IPS-11a (cell line): ENCODE results near the gene CCR6.

ENCODE experiments used
- H3K4me3 ChIP-seq: one replicate; pipeline ENCODE4 v1.5.1; 2013; ENCODE audit warnings: low read depth, low read length, control low read depth

The CCR6 gene

DNA sequence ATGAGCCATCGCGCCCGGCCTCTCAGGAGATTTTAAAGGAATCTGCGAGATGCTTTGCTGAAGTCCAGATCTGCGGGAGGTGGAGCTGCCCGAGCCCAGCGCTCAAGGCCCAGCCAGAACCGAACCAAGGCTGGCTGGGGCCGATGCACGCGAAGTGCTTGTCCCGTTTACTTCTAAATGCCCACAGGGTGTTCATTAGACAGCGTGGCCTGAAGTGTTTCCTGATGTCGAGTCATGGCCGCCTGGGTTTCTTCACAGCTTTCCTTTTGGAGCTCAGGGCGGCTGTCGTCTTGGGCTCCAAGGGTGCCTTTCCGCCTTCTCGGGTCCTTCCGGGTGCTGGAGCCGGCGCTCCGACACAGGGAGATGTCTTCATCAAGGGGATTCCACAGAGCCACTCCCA is 25.1 kb upstream of the CCR6 start:
- no peak overlapping the region for H3K4me3 ChIP-seq

DNA sequence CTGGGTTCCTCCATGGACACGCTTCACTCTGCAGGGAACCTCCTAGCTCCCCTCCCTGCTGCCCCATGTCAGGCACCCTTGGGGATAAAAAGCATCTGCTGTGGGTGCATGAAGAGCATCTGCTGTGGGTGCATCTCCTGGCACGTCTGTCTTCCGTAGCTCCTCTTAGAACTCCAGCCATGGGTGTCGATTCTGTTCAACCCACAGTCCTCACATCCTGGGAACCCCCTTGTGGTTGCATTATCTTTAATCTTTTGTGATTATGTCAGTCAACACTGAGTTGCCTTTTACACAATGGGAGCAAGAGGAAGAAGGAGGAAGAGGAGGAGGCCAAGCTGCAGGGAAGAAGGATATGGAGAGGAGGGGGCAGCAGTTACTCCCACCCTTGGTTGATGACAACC is 24.1 kb upstream of the CCR6 start:
- no peak overlapping the region for H3K4me3 ChIP-seq

- no peak overlapping the region for H3K4me3 ChIP-seq
These were observed 23.2 kb upstream of the CCR6 start for GRCh38 chr6:167099707-167100106.

DNA sequence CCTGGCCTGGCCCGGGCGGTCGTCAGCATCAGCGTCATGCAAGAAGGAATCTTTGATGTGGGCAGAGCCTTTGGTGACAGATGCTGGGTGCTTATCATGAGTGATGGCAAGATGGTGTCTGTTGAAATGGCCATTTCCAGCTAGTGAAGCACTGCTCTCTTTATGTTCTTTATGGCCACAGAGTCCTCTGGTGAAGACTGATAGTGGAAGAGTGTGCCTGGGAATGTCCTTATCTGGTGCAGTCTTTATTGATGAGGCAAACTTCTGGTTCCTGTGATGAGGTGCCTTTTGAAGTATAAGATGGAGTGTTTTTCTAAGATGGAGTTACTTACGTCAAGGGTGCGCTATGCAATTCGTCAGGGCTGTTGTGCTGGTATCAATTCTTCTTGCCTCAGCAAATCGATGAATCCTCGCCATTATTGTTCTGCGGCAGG is 22.6 kb upstream of the CCR6 start:
- H3K4me3 ChIP-seq, result no peak overlapping the region

DNA sequence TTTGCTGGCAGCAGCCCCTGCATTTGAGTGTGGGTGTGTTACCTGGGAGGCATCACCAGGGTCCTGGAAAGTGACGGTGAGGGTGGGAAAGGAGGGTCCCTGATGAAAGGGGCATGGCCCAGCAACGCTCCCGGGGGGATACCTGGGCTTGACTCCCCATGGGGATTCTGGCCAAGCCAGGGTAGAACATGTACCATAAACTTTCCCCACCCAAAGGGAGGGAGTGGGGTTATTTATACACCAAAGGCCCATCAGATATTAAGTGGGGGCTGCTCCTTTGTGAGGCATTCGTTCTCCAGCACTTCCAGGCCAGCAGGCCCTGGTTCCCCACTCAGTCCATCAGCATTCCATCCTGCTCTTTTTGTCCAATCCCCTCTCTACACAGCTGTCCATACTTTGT is 20.6 kb upstream of the CCR6 start:
- no peak overlapping the region for H3K4me3 ChIP-seq

- no peak overlapping the region for H3K4me3 ChIP-seq
These were observed 19.6 kb upstream of the CCR6 start for GRCh38 chr6:167103041-167103891.

DNA sequence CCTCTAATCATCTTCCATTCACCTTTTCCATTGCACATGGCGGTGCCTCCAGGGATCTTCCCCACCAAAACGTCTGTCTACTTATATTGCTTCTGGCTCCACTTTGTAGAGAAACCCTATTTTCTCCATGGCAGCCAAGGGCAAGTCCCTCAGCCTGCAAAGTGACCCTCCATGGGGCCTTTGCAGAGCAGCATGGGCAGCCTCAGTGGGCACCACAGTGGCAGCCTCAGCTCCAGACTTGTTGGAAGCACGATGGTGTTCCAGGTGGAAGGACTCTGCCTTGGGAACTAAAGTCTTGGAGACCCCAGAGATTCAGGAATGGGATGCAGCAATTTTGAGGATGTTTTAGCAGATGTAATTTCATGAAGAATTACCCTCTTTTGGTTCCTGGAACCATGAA is 18.5 kb upstream of the CCR6 start:
- H3K4me3 ChIP-seq, result no peak overlapping the region

- no peak overlapping the region for H3K4me3 ChIP-seq
These were observed 17.8 kb upstream of the CCR6 start for GRCh38 chr6:167105060-167105459.

DNA sequence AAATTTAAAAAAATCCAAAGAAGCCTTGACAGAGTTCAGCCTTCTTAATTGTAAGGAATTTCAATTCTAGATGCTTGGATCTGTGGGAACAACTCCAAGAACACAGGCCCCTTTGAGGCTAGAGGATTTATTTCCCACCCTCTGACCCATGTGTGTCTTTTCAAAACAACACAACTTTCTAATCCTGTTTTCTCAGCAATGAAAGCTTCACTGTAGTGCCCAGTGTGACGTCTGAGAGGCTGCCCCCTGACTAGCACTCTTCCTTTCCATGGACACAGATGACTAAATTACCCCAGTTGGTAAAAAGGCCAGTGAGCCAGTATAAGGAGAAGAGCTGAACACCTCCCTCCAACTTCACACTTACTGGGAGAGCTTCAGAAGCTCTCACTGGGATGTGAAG is 16.5 kb upstream of the CCR6 start:
- H3K4me3 ChIP-seq, result no peak overlapping the region

- no peak overlapping the region for H3K4me3 ChIP-seq
These were observed 15.1 kb upstream of the CCR6 start for GRCh38 chr6:167107787-167108186.

DNA sequence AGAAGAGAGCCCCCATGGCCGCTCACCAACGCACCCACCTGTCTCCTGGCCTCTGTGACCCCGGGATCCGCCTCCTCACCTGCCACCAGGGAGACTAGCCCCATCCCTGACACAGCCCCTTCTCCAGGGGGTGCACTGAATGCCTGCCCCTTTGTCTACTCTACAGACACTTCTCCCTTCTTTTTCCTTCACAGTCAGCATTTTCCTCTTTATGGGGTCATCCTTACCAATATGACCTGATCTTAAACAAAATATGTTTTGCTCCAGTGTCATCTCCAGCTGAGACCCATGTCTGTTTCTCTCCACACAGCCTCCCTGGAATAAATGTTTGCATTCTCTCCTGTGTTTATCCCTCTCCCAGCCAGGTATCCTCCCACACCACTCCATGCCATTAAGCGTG is 14.6 kb upstream of the CCR6 start:
- H3K4me3 ChIP-seq, result no peak overlapping the region

DNA sequence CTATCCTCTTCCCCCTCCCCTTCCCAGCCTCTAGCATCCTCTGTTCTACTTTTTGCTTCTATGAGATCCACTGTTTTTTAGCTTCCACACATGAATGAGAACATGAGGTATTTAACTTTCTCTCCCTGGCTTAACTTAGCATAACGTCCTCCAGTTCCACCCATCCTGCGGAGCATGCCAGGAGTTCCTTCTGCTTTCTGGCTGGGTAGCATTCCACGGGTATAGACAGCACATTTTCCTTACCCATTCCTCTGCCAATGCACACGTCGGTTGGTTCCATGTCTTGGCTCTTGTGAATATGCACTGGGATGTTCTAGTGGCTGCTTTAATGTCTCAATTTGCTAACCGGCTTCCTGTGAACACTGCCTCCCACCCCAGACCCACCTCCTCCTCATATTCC is 13.2 kb upstream of the CCR6 start:
- no peak overlapping the region for H3K4me3 ChIP-seq

GRCh38 chr6:167111597-167111996 is 11.3 kb upstream of the CCR6 start:
- no peak overlapping the region for H3K4me3 ChIP-seq

GRCh38 chr6:167112421-167112820 is 10.5 kb upstream of the CCR6 start:
- no peak overlapping the region for H3K4me3 ChIP-seq

DNA sequence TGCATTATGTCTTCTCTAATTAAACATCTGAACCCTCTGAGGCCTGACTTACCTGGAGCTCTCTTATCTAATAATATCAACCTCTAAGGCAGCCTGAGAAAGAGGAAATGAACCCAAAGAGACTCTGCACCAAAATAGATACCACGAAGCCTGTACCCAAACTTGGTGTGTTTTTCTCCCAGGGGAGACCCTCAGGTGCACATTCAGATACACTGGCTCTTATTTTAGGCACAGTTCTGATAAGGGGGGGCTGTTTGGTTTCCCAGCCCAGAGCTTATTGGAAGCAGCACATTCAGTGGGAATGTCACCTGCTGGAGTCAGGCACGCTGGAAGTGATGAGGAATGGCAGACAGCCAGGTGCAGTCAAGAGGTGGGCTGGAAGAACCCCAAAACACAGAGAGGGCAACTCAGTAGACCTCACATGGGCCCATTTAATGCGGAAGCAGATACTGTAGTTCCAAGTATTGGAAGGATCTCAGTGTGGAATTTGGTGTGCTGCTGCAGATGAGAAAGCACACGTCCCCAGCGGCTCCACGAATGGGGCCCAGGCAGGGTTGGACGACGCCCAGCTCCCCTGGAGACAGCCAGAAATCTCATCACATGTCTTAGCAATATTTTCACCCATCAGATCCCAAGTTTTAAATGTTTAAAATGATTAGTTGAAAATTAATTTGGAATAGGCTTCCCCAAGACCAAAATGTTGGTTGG is 9.7 kb upstream of the CCR6 start:
- H3K4me3 ChIP-seq, result no peak overlapping the region

DNA sequence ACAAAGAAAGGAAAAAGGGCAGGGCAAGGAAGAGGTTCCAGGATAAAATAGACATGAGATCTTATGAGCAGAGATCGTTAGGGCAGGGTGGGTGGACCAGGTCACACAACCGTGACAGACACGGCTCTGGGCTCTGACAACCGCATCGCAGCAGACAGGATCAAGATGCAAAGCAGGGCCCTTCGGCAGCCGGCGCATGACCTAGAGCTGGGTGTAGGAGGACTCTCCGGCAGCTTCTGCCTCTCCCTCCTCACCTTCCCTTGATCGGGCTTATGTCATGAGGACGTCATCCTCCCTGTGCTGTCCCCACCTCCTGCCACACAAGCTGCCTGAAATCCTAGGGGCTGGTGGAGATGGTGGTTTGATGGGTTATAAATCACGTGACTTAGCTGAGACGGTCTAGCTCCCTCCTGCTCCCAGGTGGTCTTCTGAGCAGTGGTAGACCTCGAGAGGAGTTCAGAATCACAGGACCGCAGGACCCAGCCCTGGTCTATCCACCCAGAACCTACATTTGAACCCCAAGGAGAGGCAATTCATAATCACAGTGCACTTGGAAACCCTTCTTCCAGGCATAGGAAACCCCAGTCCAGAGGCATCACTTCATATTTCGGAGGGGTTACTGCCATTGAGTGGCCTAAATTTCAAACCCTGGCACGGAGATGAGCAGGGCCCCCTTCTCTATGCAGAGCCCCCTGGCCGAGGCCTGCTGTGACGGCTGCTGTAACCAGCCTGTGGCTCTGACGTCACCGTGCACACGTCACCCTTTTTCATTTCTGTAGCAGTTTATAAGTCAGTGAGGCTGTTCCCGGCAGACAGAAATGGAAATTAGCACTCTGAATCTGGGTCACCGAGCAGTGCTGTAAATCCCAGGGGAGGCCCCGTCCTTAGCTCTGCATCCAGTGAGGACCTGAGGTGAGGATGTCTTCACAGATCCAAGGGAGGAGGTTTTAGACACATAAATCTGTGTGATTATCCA is 8.7 kb upstream of the CCR6 start:
- H3K4me3 ChIP-seq, result no peak overlapping the region

GRCh38 chr6:167115054-167115453 is 7.8 kb upstream of the CCR6 start:
- H3K4me3 ChIP-seq, result no peak overlapping the region

- no peak overlapping the region for H3K4me3 ChIP-seq
These were observed 6.6 kb upstream of the CCR6 start for GRCh38 chr6:167116109-167116837.

DNA sequence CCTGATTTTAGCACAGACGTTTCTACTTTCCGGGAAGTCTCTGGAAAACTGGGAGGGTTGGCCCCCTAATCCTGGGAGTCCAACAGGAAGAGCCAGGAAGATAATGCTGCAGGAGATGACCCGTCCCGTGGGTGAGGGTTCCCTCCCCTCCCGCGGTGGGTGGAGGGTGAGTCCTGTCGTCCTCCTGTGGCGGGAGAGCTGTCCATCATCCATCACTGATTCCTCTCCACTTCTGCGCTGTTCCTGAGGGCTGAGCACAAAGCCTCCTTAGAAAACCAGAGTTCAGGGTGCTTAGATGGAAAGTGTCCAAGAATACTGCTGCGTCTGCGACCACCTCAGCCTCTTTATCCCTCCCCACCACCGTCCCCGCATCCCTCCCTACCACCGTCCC is 6.1 kb upstream of the CCR6 start:
- H3K4me3 ChIP-seq, result no peak overlapping the region

- no peak overlapping the region for H3K4me3 ChIP-seq
These were observed 4.9 kb upstream of the CCR6 start for GRCh38 chr6:167118006-167118405.

GRCh38 chr6:167118839-167119238 is 4.1 kb upstream of the CCR6 start:
- H3K4me3 ChIP-seq, result no peak overlapping the region
